Fibroblast of mammary gland (primary cell): Measurements from ENCODE around the gene C10orf67.
A peak's percentile ranks its signal among the peaks of the same experiment; 100 is the strongest.

ENCODE experiments used
- DNase-seq: peaks from one replicate; pipeline ENCODE4 v3.0.0-alpha.2; 2010; ENCODE audit warnings: low read depth
- H3K4me3 ChIP-seq: 2 replicates; pipeline ENCODE4 v1.5.1; 2011; ENCODE audit warnings: low read depth, mild to moderate bottlenecking, low read length, moderate library complexity; ENCODE audit not compliant: control insufficient read depth
- CTCF ChIP-seq: conservative IDR thresholded peaks from 2 replicates; pipeline ENCODE4 v1.5.1; 2011; ENCODE audit warnings: low read depth, low read length, inconsistent platforms; ENCODE audit not compliant: control insufficient read depth, insufficient read depth

The C10orf67 gene

GRCh38 chr10:23172429-23173213, 172.0 kb downstream of the C10orf67 start:
- no peak for DNase-seq
- H3K4me3 ChIP-seq: no peak overlapping the region
- no peak for TF ChIP-seq CTCF

- no peak overlapping the region for H3K4me3 ChIP-seq
- TF ChIP-seq CTCF: no peak
- DNase-seq: peak; percentile 28
Measured at GRCh38 chr10:23171232-23171876, 173.2 kb downstream of the C10orf67 start.

- H3K4me3 ChIP-seq: no peak overlapping the region
- peak; percentile 67 for DNase-seq
- TF ChIP-seq CTCF: peak; percentile 91
Measured at GRCh38 chr10:23158370-23158769, 186.2 kb downstream of the C10orf67 start.

- peak; percentile 24 for TF ChIP-seq CTCF
- H3K4me3 ChIP-seq: no peak overlapping the region
- DNase-seq: peak; percentile 57
Measured at GRCh38 chr10:23157691-23158369, 186.8 kb downstream of the C10orf67 start.

- no peak for TF ChIP-seq CTCF
Measured at GRCh38 chr10:23157239-23157681, 187.3 kb downstream of the C10orf67 start.

GRCh38 chr10:23156447-23157150, 188.0 kb downstream of the C10orf67 start:
- H3K4me3 ChIP-seq: no peak overlapping the region
- no peak for TF ChIP-seq CTCF
- DNase-seq: no peak

More at GRCh38 chr10:23157239-23157681, 187.3 kb downstream of the C10orf67 start:
- DNase-seq: no peak
- H3K4me3 ChIP-seq: no peak overlapping the region
